A204.1 (cell line): ENCODE data around the gene GPR85.
"Not testable (repeated sequence)": the region's sequence is repeated elsewhere in the genome, so short reads cannot be mapped to it uniquely, and the experiment has no call there.

Experiments
- FAIRE-seq: peaks from 2 replicates; lab custom pipeline; 2012; peaks lifted over from hg19 to GRCh38; lab: Jason Lieb, UNC

GPR85 gene, protein sequence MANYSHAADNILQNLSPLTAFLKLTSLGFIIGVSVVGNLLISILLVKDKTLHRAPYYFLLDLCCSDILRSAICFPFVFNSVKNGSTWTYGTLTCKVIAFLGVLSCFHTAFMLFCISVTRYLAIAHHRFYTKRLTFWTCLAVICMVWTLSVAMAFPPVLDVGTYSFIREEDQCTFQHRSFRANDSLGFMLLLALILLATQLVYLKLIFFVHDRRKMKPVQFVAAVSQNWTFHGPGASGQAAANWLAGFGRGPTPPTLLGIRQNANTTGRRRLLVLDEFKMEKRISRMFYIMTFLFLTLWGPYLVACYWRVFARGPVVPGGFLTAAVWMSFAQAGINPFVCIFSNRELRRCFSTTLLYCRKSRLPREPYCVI

DNA sequence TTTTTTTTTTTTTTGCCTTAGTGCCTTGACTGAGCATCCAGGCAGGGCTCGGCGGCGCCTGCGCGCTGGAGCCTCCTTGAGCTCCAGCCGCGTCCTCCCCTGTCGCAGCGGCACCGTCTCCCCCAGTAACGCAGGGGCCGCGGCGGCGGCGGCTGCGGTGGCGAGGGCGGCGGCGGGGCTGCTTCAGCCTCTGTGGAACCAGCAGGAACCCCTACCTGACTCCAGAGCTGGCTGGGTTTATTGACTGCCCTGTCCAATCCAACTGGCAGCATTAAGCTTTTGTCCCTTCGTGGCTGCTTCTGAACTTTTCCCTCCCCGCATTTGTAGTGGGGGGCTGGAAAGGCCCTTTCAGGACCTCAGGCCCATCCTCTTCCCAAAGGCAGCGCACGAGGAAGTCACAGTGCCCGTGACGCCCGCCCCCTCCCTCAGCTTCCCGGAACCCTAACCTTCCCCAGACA, at the start of gene GPR85:
GPR85 (minus strand) TSS at position 397 of the 458 bp plus-strand sequence. CDS start 2,106 bp downstream, outside the sequence.
- no peak for FAIRE-seq

DNA sequence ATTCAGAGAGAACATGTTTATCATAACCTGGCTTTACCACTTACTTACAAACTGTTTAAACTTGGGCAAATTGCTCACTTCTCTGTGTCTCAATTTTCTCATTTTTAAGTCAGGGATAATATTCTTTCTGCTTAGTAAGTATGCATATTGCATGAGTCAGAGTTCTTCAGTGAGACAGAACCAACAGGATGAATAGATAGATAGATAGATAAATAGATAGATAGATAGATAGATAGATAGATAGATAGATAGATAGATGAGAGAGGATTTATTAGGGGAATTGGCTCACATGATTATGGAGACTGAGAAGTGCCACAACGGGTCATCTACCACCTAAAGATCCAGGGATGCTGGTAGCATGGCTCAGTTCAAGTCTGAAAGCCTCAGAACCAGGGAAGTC, 47.4 kb upstream of the GPR85 start:
- FAIRE-seq, result no peak

DNA sequence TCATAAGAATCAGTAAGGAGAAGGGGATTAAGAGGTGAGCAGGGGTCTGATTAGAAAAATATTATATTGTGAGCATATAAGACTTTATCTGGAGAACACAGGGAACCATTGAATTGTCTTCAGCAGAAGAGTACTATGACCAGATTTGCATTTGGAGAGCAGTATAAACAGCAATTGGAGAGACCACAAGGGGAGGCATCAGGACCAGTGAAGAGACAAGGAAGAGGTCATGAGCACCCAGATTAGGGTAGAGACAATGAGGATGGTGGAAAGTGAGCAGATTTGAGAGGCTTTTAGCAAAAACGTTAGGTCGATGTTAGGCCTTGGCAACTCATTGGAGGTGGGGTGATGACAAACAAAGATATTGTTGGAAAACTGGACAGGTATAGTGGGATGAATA, 44.7 kb upstream of the GPR85 start:
- FAIRE-seq, result no peak

DNA sequence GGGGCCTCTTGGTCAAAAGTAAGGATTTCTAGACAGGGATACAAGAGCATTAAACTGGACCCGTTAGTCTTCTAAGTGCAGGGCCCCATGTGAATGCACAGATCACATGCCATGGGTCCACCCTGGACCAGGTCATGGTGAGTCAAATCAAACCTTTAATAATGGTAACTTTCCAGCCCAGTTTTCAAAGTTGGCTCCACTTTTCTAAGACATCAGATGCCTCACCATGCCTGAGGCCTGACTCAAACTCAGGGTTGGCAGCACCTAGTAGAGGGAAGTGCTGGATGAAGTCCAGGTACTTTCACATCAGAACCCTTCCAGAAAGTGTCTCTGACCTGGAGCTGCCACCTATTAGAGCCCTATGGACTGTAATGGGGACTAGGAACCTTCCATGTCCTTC, 41.4 kb upstream of the GPR85 start:
- no peak for FAIRE-seq

DNA sequence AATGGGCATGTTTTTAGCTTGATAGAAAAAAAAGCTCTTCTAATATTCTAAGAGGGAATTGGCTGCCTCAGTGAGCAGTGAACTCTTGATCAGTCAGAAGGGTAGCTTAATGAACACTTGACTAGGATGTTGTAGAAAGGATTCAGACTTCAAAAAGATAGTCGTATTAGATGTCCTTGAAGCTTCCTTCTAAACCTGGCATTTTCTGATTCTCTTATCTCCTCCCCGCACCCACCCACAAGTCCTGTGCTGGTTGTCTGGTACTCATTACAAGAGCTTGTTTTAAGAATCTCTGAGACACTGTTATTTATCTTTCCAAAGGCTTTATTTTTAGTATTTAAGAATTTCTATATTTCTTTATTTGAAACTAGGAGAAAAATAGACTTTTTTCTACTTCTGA, 39.1 kb upstream of the GPR85 start:
- no peak for FAIRE-seq

DNA sequence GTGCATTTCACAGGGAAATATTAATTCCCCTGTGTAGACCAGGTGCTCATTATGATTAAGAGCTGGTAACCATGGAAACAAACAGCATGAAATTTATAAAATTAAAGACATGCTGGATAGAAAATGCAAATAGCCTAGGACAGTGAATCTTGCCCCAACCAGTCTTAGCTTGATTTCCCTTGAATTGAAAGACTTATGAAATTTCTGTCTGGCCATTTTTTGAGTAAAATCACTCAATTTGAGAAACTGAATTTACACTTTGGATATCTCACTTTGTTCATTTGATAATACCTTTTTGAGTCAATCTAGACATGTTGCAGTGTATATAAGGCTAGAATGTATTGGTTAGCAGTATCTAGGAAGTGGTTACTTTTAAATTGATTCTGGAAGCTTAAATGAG, 36.1 kb upstream of the GPR85 start:
- FAIRE-seq, result no peak

DNA sequence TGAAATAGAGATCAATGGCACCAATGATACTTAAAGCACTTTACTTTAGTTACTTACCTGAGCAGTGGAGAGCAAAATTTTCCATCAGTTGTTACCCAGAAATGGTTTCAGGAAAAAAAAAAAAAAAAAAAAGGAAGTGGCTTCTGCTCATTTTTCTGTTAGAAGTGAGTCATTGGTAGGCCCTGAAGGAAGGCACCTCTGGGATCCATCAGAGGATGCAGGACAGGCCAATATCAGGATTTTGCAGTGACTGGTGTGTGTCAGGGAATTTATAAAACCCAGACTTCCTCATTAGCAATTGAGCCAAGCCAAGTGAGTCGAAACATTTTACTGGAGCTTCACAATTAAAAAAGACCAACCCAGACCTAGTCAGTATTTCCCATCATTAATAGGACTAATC, 34.0 kb upstream of the GPR85 start:
- FAIRE-seq, result no peak

DNA sequence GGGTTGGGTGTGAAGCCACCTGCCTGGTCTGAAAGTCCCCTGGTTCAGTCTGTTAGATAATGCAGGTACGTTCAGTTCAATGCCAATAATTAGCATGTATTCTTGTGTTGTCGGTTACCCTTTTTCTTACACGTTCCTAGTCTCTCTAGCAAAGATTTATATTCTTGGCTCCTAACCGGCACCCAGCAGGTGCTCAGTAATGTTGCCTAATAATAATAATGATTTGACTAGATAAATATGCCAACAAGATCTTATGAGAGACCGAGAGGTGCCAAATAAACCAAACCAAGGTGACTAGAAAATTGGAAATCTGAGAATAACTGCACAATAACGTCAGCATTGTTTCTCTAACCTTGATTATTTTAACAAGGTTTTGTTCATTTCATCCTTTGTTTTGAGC, 32.8 kb upstream of the GPR85 start:
- FAIRE-seq, result no peak

DNA sequence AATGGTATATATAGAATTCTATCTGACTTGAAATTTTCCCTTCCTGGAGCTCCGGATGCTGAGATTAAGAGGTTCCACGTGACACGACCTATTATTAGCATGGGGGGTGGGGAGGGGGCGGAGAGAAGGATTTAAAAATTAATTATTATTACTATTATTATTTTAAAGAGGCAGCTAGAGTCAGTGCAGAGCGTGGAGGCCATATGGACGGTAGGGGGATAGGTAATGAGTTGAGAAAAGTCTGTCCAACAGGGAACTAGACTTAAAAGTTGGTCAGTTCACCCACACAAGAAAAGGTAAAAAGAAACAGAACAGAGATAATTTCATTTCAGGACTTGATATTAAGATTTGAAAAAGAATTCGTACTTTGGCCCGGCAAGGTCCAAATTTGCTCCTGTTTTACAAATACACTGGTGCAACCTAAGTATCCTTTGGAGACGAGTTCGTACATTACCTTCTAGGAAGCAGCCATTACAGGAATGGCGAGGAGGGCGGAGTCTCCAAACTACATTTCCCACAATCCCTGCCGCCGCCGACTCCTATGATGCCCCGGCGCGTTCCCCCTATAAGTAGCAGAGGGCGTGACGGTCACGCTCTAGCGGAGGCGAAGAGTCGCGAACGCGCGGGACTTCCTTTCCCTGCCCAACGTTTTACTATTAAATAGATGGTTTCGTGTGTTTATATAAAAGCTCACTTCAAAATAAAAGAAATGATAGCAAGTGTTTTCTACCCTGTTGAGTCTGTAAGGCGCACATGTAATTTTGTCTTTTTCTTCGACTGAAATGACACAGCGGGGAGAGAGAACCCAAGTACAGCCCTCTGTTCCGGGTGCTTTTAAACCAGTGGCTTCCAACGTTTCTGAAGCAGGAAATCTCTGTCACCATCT, 31.7 kb upstream of the GPR85 start, which contains the start of gene SMIM30:
SMIM30 (minus strand) TSS at position 481 of the 886 bp plus-strand sequence. CDS start 976 bp downstream, outside the sequence.
- FAIRE-seq, result peak; percentile 97

DNA sequence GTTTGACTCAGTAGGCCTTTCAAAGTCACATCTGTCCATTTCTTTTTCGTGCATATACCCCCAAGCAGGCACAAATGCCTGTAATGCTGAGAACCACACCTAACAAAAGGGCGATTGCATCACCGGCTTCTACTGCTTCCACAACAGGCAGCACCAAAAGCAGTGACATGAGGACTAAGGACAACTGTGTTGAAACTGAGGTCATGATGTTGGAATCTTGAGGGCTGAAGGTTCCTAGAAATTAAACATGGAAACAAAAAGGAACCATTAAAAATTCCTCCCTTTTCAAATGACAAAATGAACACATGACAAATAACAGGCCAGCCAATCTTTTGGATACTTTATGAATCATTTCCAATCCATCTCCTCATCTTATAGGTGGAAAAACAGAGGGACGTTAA, 30.7 kb upstream of the GPR85 start:
- FAIRE-seq, result not testable (repeated sequence)

DNA sequence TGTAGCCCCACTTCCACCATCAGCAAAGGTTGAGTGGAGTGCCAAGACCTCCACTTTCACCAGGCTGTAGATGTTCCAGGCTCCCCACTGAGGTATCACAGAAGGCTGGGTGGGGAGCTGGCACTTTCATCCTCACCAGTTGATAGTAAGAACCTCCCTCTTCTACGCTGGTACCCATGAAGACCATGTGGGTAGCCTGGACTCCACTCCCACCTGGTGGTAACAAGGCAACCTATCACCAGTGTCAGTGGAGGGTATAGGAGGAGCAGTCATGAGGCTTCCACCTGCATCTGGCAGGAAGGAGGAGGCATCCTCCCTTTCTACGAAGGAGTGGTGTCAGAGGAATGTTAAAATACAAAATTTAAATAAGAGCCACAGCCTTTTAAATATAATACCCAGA, 27.3 kb upstream of the GPR85 start:
- no peak for FAIRE-seq

DNA sequence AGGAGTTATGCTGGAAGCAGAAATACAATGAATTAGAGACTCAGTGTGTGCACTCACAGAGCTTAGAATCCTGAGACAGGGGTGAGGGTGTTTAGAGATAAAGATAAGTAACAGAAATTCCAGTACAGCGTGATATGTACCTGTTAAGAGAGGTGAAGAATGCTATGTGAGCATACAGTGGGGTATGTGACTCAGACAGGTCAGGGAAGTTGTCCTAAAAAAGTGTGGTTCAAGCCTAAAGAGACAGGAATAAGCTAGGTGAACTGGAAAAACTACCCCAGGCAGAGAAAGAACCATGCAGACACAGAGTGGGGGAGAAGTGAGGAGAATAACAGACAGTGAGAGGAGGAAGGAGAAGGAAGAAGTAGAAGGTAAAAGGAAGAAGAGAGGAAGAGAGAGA, 23.1 kb upstream of the GPR85 start:
- FAIRE-seq, result no peak

DNA sequence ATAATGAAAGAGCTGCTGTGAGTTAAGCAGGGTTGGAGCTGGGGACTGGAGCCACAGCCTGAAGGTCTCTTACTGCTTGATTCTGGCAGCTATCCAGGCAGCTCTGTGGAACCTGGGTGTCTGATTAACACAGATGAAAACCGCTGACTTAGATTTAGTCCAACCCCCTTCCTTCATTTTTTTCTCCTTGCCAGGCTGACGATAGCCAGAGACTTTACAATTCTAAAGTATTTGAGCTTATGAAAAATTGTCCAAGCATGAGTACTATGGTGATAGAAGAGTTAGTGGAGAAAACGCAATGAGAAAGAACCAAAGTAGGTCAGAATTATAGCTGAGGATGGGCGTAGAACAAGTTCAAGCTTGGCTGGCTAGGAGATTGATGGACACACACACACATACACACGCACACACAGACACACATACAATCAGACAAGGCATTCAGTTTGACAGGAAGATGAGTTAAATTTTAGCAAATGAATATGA, 13.5 kb upstream of the GPR85 start:
- FAIRE-seq, result no peak

DNA sequence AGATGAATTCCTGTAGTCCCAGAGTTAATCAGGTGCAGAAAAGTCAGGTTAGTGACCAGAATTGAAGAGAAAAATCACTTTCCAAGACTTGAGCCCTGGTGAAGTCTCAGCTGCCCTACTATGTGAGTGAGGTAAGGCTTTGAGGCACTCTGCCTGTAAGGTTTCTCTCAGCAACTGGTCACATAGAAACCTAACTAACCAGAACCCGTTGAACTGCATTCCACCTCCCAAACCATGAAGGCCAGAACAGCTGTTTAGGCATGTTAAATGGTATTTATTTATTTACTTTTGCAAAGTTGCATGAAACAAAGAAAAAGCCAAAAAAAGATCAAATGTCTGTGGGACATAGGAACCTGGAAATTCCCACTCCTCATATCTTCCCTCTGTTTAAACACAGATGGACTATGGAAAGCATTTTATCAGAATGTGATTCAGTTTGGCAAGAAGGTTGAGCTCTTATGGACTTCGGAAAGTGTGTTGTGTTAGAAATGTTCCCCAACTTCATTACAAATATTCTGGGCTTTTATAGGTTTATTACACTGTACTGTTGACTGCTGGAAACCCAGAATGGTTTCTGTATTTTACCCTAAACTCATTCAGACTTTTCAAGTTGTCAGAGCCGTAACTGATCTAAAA, 12.8 kb upstream of the GPR85 start:
- no peak for FAIRE-seq

DNA sequence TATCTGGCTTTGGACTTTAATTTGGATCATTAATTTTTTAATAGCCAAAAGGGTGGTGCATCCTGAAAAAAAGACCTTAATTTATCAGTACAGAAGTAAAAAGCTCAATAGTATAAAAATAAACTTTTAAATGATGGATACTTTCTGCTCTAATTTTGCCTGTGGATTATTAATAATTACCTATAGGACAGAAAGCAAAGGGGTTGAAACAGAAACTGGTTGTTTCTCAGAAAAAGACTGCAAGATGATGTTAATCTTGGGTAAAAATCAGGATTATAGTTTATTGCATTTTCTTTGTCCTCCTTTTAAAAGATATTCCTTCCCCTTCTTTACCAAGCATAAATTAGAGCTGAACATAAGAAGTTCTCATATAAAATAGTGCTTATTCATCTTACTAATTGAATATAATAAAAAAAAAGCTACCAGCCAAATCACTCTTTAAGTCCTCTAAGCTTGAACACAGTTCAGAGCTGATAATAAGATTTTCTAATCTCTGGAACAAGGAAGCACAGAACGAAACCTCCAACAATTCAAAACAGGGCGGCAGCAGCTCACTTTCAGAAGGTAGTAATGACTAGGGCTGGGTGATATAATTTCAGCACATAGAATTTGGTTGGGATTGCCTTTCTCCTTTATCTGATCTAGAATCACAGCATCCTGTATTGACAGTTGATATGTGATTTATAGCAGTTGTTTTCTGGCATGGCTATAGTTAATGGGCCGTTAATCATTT, 8.1 kb upstream of the GPR85 start:
- no peak for FAIRE-seq

DNA sequence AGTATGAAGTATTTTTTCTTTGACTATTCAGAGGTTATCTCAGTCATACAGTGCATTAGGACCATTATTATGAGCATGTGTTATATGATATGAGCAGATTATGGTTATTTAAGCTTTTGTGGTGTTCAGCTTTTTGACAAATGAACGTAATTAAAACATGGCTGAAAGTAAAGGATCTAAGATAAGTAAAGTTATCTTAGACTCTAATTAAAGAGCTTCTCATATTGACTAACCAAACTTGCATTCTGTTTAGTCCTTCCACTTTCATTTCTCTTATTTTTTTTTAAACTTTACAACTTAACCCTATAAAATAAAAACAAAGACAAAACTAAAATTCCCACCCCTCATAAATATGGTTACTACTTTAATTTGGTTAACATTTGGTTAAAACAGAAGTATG, 6.9 kb upstream of the GPR85 start:
- peak; percentile 21 for FAIRE-seq

DNA sequence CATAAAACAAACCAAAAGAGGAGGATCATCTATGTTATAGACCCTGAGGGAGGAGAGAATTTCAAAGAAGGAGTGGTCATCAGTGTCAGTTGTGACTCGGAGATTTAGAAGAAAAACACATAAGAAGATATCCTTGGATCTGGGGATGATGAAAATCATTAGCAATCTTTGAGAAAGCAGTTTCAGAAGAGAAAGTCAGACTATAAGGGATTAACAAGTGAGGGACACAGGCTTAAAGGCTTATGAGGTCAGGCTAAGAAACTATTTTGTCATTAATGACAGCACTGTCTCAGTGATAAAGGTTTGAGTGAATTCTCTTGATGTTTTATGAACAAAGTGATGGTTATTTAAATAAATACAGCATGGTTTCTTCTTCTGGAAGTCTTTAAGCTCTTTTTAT, 6.1 kb upstream of the GPR85 start:
- no peak for FAIRE-seq

DNA sequence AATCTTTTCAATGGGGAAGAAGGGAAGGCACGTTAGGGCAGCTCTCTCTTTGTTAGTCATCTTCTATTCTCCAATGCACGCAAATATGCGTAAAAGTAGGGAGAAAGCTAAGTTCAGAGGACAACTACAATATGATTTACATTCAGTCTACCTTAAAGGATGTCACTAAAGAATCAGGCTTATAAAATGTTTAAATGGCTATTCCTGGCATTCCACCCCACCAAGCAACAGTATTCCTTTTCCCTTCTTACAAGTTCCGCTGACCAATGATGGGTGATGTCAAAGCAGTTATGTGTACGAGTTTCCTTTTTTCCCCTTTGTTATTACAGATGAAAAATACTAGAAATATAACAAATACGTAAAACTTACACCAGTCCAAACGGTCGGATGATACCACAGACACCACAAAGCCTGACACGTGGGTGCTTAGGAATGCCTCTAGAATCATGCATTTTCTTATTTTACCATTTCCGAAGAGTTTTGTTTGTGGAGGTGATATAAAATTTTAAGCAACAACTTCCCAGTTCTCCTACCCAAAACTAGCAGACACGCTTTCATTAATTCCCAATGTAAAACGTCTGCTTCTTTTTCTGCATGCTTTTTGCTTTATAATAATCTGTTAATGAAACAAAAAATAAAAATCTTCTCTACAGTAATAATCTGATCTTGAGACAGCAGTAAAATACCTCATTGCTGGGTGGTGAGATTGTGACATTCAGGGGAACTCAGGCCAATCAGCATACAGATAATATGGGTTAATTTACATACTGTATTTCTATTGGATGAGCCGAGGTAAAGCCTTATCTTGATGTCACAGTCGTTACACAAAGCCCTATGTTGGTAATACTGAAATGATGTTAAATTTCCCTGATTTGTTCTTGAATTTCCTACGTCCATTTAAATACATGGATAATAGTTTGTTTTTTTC, 708 bp upstream of the GPR85 start:
- FAIRE-seq, result no peak

DNA sequence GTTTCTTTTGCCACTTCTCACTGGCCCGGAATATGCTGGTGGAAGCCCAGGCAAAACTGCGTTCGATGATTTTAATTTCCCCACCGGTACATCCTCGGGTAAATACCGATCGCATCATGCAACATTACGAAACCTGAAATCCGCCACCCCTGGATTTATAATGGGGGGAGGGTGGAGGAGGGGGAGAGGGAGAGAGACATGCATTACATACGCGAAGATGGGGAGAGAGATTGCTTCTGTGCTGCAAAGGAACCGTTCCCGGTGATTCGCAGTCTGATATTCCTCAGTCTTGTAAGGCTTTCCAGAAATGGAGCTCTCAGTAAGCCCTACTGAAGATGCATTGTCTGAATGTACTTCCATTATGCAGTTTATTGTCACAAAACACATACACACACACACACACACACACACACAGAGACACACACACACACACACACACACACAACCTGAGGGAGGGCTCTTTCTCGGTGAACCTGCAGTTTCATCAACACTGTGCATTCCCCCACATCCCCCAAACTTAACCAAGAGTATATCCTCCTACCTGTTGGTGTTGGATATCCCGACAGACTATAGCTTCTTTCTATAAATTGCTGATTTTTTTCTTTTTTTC, 741 bp downstream of the GPR85 start:
- no peak for FAIRE-seq

DNA sequence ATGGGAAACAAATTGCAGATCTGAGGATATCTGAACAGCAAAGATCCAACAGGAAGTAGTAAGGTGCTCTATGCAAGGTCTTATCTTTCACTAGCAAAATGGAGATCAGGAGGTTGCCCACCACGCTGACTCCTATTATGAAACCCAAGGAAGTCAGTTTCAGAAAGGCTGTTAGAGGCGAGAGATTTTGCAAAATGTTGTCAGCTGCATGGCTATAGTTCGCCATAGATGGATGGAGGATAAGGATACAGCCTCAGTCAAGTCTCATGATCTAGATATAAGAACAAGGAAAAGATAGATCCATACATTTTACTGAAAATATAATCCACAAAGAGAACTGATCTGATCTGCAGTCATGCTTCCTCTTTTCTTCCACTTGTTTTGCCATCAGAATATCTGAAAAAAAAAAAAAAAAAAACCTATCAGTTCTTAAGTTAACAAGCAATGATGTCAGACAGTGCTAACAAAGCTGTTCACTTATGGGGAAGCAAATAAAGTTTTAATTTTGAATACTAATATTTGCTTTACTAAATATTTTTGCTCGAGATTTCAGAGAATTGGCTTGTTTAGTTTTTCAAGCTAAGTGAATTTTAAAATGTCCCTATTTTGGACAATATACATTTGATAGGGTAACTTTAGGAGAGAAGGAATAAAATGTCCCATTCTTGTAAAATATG, 2.0 kb downstream of the GPR85 start:
- no peak for FAIRE-seq
